HepG2 (cell line): ENCODE measurements around the gene TANGO6. TPM values are rescaled to one million over a fixed set of nuclear protein-coding genes. Genes with fewer than 3 reads are reported as not detected.

ENCODE experiments used
- ATAC-seq: fragments of 200-7000 bp; cut with Tn5 transposase; 3 replicates; pipeline ENCODE4 v1.9.1; 2020; ENCODE audit warnings: mild to moderate bottlenecking, moderate library complexity
- BruUV-seq: library from RNA; stranded (reverse); fragments of 400-500 nt; replicated peaks from 2 replicates; lab custom pipeline; 2021; lab: Mats Ljungman, UMichigan
- CTCF ChIA-PET: fragments of 300-600 bp; formaldehyde crosslinking; extraction: SDS; loops from one replicate; lab custom pipeline; 2021; ENCODE audit warnings: low total read pairs, inconsistent platforms, low intra/inter-chr PET ratio; lab: Yijun Ruan, JAX
- POLR2A ChIA-PET: fragments of 350-600 bp; sonication (Branson Sonifier 250); formaldehyde crosslinking; loops from one replicate; lab custom pipeline; 2020; ENCODE audit warnings: antibody characterized with exemption, inconsistent platforms; lab: Yijun Ruan, JAX
- DNase-seq: peaks from one replicate; pipeline ENCODE4 v3.0.0-alpha.2; 2015; ENCODE audit warnings: low spot score
- FAIRE-seq: peaks from 3 replicates; lab custom pipeline; 2011; peaks lifted over from hg19 to GRCh38; lab: Jason Lieb, UNC
- H2AFZ ChIP-seq: one replicate; pipeline ENCODE4 v1.6.1; 2011; ENCODE audit warnings: low read length, inconsistent platforms
- H3K27ac ChIP-seq: fragments of 300-600 bp; 3 replicates; pipeline ENCODE4 v1.8.0; 2011; ENCODE audit warnings: mixed run types, mild to moderate bottlenecking, mixed read lengths, low read length, inconsistent platforms; ENCODE audit not compliant: insufficient read depth; ENCODE audit errors: extremely low read length
- H3K27me3 ChIP-seq, 2 experiments: fragments of 200-600 bp in 1 of 2; 2 replicates in 1 of 2; 3 replicates in 1 of 2; pipeline versions ENCODE4 v1.6.0 to v1.8.0; 2011; ENCODE audit warnings: low read length in 2 of 2, mild to moderate bottlenecking in 2 of 2, moderate library complexity in 2 of 2, inconsistent platforms in 1 of 2; ENCODE audit not compliant: insufficient read depth in 2 of 2, control insufficient read depth in 1 of 2
- H3K36me3 ChIP-seq, 2 experiments: fragments of 200-600 bp in 1 of 2; replicated peaks in 1 of 2; 2 replicates in 1 of 2; 3 replicates in 1 of 2; pipeline versions ENCODE4 v1.5.1 to v1.8.0; 2011; ENCODE audit warnings: low read length in 2 of 2, inconsistent platforms in 1 of 2; ENCODE audit not compliant: insufficient read depth in 2 of 2, control insufficient read depth in 1 of 2
- H3K4me1 ChIP-seq: 2 replicates; pipeline ENCODE4 v1.5.1; 2012; ENCODE audit warnings: low read length, inconsistent platforms; ENCODE audit not compliant: insufficient read depth
- H3K4me2 ChIP-seq: 2 replicates; pipeline ENCODE4 v1.6.0; 2011; ENCODE audit warnings: low read depth, low read length, inconsistent platforms
- H3K4me3 ChIP-seq, 3 experiments: fragments of 200-600 bp in 1 of 3; sonication (generic), shearing (Covaris generic) in 1 of 3; replicated peaks in 1 of 3; 2 replicates each; pipeline ENCODE4 v1.5.1; 2011 to 2016; ENCODE audit warnings: low read length in 3 of 3, inconsistent platforms in 2 of 3, low read depth in 2 of 3, mild to moderate bottlenecking in 2 of 3, control low read depth in 1 of 3, mixed read lengths in 1 of 3; ENCODE audit not compliant: insufficient read depth in 1 of 3
- H3K79me2 ChIP-seq: one replicate; pipeline ENCODE4 v1.6.1; 2011; ENCODE audit warnings: low read length, inconsistent platforms; ENCODE audit not compliant: insufficient read depth
- H3K9ac ChIP-seq: 2 replicates; pipeline ENCODE4 v1.6.0; 2011; ENCODE audit warnings: mild to moderate bottlenecking, low read depth, low read length, inconsistent platforms; ENCODE audit not compliant: insufficient read depth
- H3K9me3 ChIP-seq: 2 replicates; pipeline ENCODE4 v1.5.1; 2012; ENCODE audit warnings: mild to moderate bottlenecking, low read length
- H4K20me1 ChIP-seq: 2 replicates; pipeline ENCODE4 v1.6.0; 2011; ENCODE audit warnings: inconsistent platforms, mild to moderate bottlenecking, low read length, moderate library complexity; ENCODE audit not compliant: insufficient read depth
- BORCS8-MEF2B ChIP-seq: sonication (generic); formaldehyde crosslinking; IDR thresholded peaks from 2 replicates; pipeline ENCODE4 v1.8.0; 2022; ENCODE audit warnings: mild to moderate bottlenecking, missing genetic modification reagents
- NR0B2 ChIP-seq: sonication (generic); formaldehyde crosslinking; IDR thresholded peaks from 2 replicates; pipeline ENCODE4 v1.4.0; 2020; ENCODE audit warnings: mild to moderate bottlenecking, missing genetic modification reagents
- POLR2AphosphoS5 ChIP-seq: IDR thresholded peaks from 2 replicates; pipeline ENCODE4 v1.6.1; 2012; ENCODE audit warnings: low read depth, low read length
- SOX13 ChIP-seq, 3 experiments: fragments of 450-650 bp in 1 of 3; sonication (generic) in 1 of 3; formaldehyde crosslinking in 1 of 3; IDR thresholded peaks in 2 of 3; conservative IDR thresholded peaks in 1 of 3; 2 replicates each; pipeline versions ENCODE4 v1.5.0 to v1.6.1; 2016 to 2020; ENCODE audit warnings: antibody characterized with exemption in 1 of 3, mild to moderate bottlenecking in 1 of 3, missing compliant biosample characterization in 1 of 3, missing genetic modification reagents in 1 of 3, moderate library complexity in 1 of 3
- SRSF1 ChIP-seq: fragments of 200-400 bp; formaldehyde crosslinking; optimal IDR thresholded peaks from 2 replicates; pipeline ENCODE3; 2017; ENCODE audit warnings: mild to moderate bottlenecking, low read depth, low read length, moderate library complexity
- ZBTB33 ChIP-seq: sonication (generic); formaldehyde crosslinking; IDR thresholded peaks from 2 replicates; pipeline ENCODE4 v1.4.0; 2020; ENCODE audit warnings: missing genetic modification reagents
- ZC3H4 ChIP-seq: sonication (generic); formaldehyde crosslinking; IDR thresholded peaks from 2 replicates; pipeline ENCODE4 v1.4.0; 2020; ENCODE audit warnings: missing genetic modification reagents, borderline replicate concordance
- ZFP36L2 ChIP-seq: sonication (generic); formaldehyde crosslinking; IDR thresholded peaks from 2 replicates; pipeline ENCODE4 v1.4.0; 2020; ENCODE audit warnings: missing genetic modification reagents
- WGBS: methylation state at CpG from one replicate; pipeline ENCODE4 v1.1.6; 2017; ENCODE audit warnings: low lambda C conversion rate; 5-methylcytosine and 5-hydroxymethylcytosine counted together
- in situ Hi-C: cut with HindIII; loops from 2 replicates; pipeline ENCODE4 v1.10.0; 2017; ENCODE audit warnings: low pct_unique_long_range_greater_than_20kb; ENCODE audit not compliant: extremely low pct_ligation_motif_present
- intact Hi-C: fragments of 100-400 bp; cut with micrococcal nuclease; formaldehyde crosslinking; loops from one replicate; pipeline ENCODE4 v1.10.0; 2022; ENCODE audit not compliant: unreplicated experiment
- polyA plus RNA-seq, 8 experiments: library from polyadenylated mRNA; depleted of rRNA in 3 of 8; stranded (reverse) in 7 of 8; unstranded in 1 of 8; fragments of >200 nt; fragmentation: Illumina TruSeq in 4 of 8; extraction: Trizol in 4 of 8; gene quantifications; 2 replicates each; pipeline versions ENCODE4 v1.2.1 to v1.2.3, GENCODE V29; 2011 to 2016; ENCODE audit warnings: low read depth in 4 of 8, missing spikeins in 1 of 8, mixed read lengths in 1 of 8; ENCODE audit not compliant: insufficient read depth in 1 of 8
- total RNA-seq, 5 experiments: library from RNA; depleted of rRNA; stranded (reverse); fragments of >200 nt; fragmentation: Illumina TruSeq; extraction: Trizol; gene quantifications; 2 replicates each; pipeline ENCODE4 v1.2.3, GENCODE V29; 2016; ENCODE audit warnings: low read depth in 1 of 5

The TANGO6 gene
- total and polyA plus RNA-seq, 2 of the 13 experiments (the other 11 are each of a cell fraction or from before 2014, with no cell fraction given), result 7.2 to 13.3 TPM

- 97% methylated on average over 12 of the region's 12 CpGs for WGBS
- no peak overlapping the region for H3K4me2 ChIP-seq
- POLR2A ChIA-PET, result interaction anchor here (1.8 to 2.8 kb wide), 2 partner anchors 16 to 281 kb away, joined by 3 to 7 read pairs; no protein-coding TSS in a partner anchor
- DNase-seq (no peak), FAIRE-seq (no peak), ATAC-seq (no peak)
- TF ChIP-seq ZBTB33 (peak; percentile 23; the same call in 1 of the 2 replicates), NR0B2 (CRISPR knock-in tag) (no peak)
- peaks cover 32% of the 10 kb centered on the region for H3K79me2 ChIP-seq
- H4K20me1 ChIP-seq, result no peaks in the 10 kb centered on the region
- H3K27ac ChIP-seq, result no peak overlapping the region
- CTCF ChIA-PET, result no interaction called here
- no peak overlapping the region for H3K4me3 ChIP-seq
- BruUV-seq, result no TSS peak
- intact Hi-C loops, result no loop called here
- H3K9ac ChIP-seq, result no peak overlapping the region
- in situ Hi-C loops, result no loop called here
- peaks cover 24% of the 10 kb centered on the region for H3K4me1 ChIP-seq
- peaks cover 0 to 6% of the 10 kb centered on the region in 2 experiments; a peak in 2 of 5 replicates for H3K36me3 ChIP-seq
- H3K27me3 ChIP-seq, result no peaks in the 10 kb centered on the region; a peak in 1 of 5 replicates
- H2AFZ ChIP-seq, result no peak overlapping the region
- no peaks in the 10 kb centered on the region for H3K9me3 ChIP-seq
Observed at GRCh38 chr16:69127966-69128510, 284.7 kb downstream of the TANGO6 start.

- FAIRE-seq (no peak), DNase-seq (no peak), ATAC-seq (no peak)
- H4K20me1 ChIP-seq, result 0 out of 2 replicates have a peak, but pooled peaks cover 3% of the 10 kb centered on the region
- CTCF ChIA-PET, result no interaction called here
- intact Hi-C loops (loop anchor here (10.0 kb wide), 1 partner anchor 606 kb away; no protein-coding TSS in a partner anchor), in situ Hi-C loops (no loop called here)
- BruUV-seq, result no TSS peak
- H3K9ac ChIP-seq, result no peak overlapping the region
- H2AFZ ChIP-seq, result no peak overlapping the region
- 93% methylated on average over 6 of the region's 6 CpGs for WGBS
- H3K27ac ChIP-seq, result no peak overlapping the region
- TF ChIP-seq SOX13 (IDR thresholded peaks at IDR 0.05) (no peak), SOX13 (CRISPR knock-in tag; conservative IDR thresholded peaks at IDR 0.05 in 1 of 2, IDR thresholded peaks at IDR 0.05 in 1 of 2) (no peak), ZFP36L2 (CRISPR knock-in tag) (no peak), SRSF1 (no peak), ZC3H4 (CRISPR knock-in tag) (peak; percentile 91), POLR2AphosphoS5 (0 out of 2 replicates have a peak, but pooled peaks have one; percentile 29), BORCS8-MEF2B (CRISPR knock-in tag) (no peak)
- peak overlapping the region in 1 of 3 experiments; percentile 98; a peak in 4 of 6 replicates for H3K4me3 ChIP-seq
- H3K36me3 ChIP-seq, result peaks cover 0 to 9% of the 10 kb centered on the region in 2 experiments; a peak in 2 of 5 replicates
- H3K9me3 ChIP-seq, result no peaks in the 10 kb centered on the region
- H3K79me2 ChIP-seq, result peaks cover 56% of the 10 kb centered on the region
- H3K4me2 ChIP-seq, result peak overlapping the region; percentile 77
- H3K27me3 ChIP-seq, result no peaks in the 10 kb centered on the region; a peak in 1 of 5 replicates
- POLR2A ChIA-PET, result interaction anchor here (1.5 kb wide), 1 partner anchor 24 kb away, joined by 3 read pairs; no protein-coding TSS in a partner anchor
- peaks cover 42% of the 10 kb centered on the region for H3K4me1 ChIP-seq
Observed at GRCh38 chr16:69130461-69130860, 287.1 kb downstream of the TANGO6 start.
